ENCODE measurements around the gene DNAJC22.

Gene DNAJC22

GRCh38 chr12:49340095-49340870 lies 6.4 kb upstream of the DNAJC22 start:
- Histone ChIP-seq H2BK12ac (ENCODE audit: low read length) (no peak overlapping the region), H3K4me1 (ENCODE audit: control insufficient read depth in 2 of 2, insufficient read depth in 1 of 2, low read depth in 1 of 2, low read length in 2 of 2) (peaks cover 24 to 55% of the 10 kb centered on the region in 2 donors), H3K9me3 (replicated peaks in 1 of 2; ENCODE audit: control insufficient read depth in 2 of 2, insufficient read depth in 1 of 2, low read depth in 1 of 2, low read length in 2 of 2) (peaks cover 0 to 6% of the 10 kb centered on the region in 2 donors), H3K36me3 (replicated peaks in 1 of 2; ENCODE audit: control insufficient read depth in 2 of 2, insufficient read depth in 2 of 2, low read length in 2 of 2) (no peaks in the 10 kb centered on the region), H3K9ac (ENCODE audit: low read depth, low read length, poor library complexity) (no peak overlapping the region), H3K23ac (ENCODE audit: low read depth, low read length, poor library complexity) (no peak overlapping the region), H2BK5ac (ENCODE audit: low read length) (no peak overlapping the region), H2BK15ac (ENCODE audit: low read length) (no peak overlapping the region), H3K14ac (ENCODE audit: low read length) (no peak overlapping the region), H3K79me1 (ENCODE audit: low read depth, low read length) (no peaks in the 10 kb centered on the region), H3K4ac (ENCODE audit: low read length) (no peak overlapping the region), H3K27ac (replicated peaks; ENCODE audit: low read length) (no peak overlapping the region), H3K18ac (ENCODE audit: low read length) (no peak overlapping the region), H3K4me3 (ENCODE audit: low read length in 2 of 2) (no peak overlapping the region), H4K8ac (ENCODE audit: low read depth, low read length) (no peak overlapping the region), H2AK5ac (ENCODE audit: low read depth, low read length) (no peak overlapping the region), H3K4me2 (ENCODE audit: insufficient read depth, low read length, poor library complexity, severe bottlenecking) (no peak overlapping the region), H2AFZ (ENCODE audit: low read length) (peak overlapping the region; percentile 95), H4K91ac (ENCODE audit: low read depth, low read length, poor library complexity) (no peak overlapping the region), H3K27me3 (ENCODE audit: control insufficient read depth in 3 of 3, insufficient read depth in 3 of 3, low read depth in 1 of 3, low read length in 3 of 3) (peaks cover 23 to 95% (median 85%) of the 10 kb centered on the region in 3 experiments), H2BK120ac (ENCODE audit: low read depth, low read length) (no peak overlapping the region)
- DNase-seq (ENCODE audit: low spot score): no peak
- no CpG with 5 or more reads among the region's 6 CpGs for WGBS, 2 donors (ENCODE audit: extremely low coverage in 2 of 2, insufficient read length in 2 of 2, insufficient replicate concordance in 1 of 2)

DNA sequence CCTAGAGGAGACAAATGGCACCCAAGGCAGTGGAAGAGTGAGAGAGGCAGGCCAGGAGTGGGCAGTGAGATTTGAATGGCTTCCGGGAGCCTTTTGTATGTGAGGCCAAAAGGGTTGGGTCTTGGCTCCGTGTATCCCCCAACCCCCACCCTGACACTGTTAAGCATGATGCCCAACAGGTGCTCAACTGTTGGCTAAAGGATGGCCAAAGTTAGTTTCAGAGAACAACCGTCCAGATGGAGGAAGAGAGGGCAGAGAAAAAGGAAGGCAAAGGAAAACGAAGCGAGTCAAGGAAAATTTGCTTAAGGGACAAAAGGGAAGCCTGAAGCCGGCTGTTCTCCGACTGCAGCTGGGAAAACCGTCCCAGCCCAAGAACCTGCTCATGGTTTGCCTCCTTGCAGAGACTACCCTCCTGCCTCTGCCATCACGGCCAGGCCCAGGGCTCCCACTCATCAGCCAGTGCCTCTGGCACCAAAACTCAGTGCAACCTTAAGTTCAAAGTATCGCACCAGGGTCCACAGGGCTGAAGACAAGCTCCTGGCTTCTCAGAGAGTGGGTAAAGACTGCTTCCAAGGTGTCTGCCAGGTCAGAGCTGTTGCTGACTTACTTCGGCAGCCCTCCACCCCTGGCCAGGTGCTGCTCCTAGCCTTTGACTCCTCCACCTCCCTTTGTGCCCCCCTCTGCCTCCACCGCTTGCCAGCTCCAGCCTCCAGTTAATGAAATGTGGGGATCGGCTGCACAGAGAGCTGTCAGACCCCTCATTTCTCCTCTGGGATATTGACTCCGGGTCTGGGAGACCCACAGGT lies 5.5 kb upstream of the DNAJC22 start:
- Histone ChIP-seq H3K14ac (ENCODE audit: low read length) (no peak overlapping the region), H2BK5ac (ENCODE audit: low read length) (no peak overlapping the region), H2BK120ac (ENCODE audit: low read depth, low read length) (no peak overlapping the region), H4K8ac (ENCODE audit: low read depth, low read length) (no peak overlapping the region), H3K4me1 (ENCODE audit: control insufficient read depth in 2 of 2, insufficient read depth in 1 of 2, low read depth in 1 of 2, low read length in 2 of 2) (peaks cover 29 to 61% of the 10 kb centered on the region in 2 donors), H2AK5ac (ENCODE audit: low read depth, low read length) (peak overlapping the region; percentile 9), H3K4me2 (ENCODE audit: insufficient read depth, low read length, poor library complexity, severe bottlenecking) (peak overlapping the region; percentile 84), H3K27ac (replicated peaks; ENCODE audit: low read length) (no peak overlapping the region), H2BK12ac (ENCODE audit: low read length) (no peak overlapping the region), H3K36me3 (replicated peaks in 1 of 2; ENCODE audit: control insufficient read depth in 2 of 2, insufficient read depth in 2 of 2, low read length in 2 of 2) (no peaks in the 10 kb centered on the region), H3K4me3 (ENCODE audit: low read length in 2 of 2) (peak overlapping the region in 1 of 2 donors; percentile 56), H3K79me1 (ENCODE audit: low read depth, low read length) (no peaks in the 10 kb centered on the region), H3K27me3 (ENCODE audit: control insufficient read depth in 3 of 3, insufficient read depth in 3 of 3, low read depth in 1 of 3, low read length in 3 of 3) (peaks cover 22 to 95% (median 84%) of the 10 kb centered on the region in 3 experiments), H2AFZ (ENCODE audit: low read length) (peak overlapping the region; percentile 95), H3K18ac (ENCODE audit: low read length) (peak overlapping the region; percentile 95), H3K9ac (ENCODE audit: low read depth, low read length, poor library complexity) (no peak overlapping the region), H3K23ac (ENCODE audit: low read depth, low read length, poor library complexity) (no peak overlapping the region), H3K9me3 (replicated peaks in 1 of 2; ENCODE audit: control insufficient read depth in 2 of 2, insufficient read depth in 1 of 2, low read depth in 1 of 2, low read length in 2 of 2) (peaks cover 0 to 3% of the 10 kb centered on the region in 2 donors), H3K4ac (ENCODE audit: low read length) (no peak overlapping the region), H2BK15ac (ENCODE audit: low read length) (peak overlapping the region; percentile 47), H4K91ac (ENCODE audit: low read depth, low read length, poor library complexity) (no peak overlapping the region)
- no CpG with 5 or more reads among the region's 14 CpGs for WGBS, 2 donors (ENCODE audit: extremely low coverage in 2 of 2, insufficient read length in 2 of 2, insufficient replicate concordance in 1 of 2)
- no peak for DNase-seq (ENCODE audit: low spot score)

DNA sequence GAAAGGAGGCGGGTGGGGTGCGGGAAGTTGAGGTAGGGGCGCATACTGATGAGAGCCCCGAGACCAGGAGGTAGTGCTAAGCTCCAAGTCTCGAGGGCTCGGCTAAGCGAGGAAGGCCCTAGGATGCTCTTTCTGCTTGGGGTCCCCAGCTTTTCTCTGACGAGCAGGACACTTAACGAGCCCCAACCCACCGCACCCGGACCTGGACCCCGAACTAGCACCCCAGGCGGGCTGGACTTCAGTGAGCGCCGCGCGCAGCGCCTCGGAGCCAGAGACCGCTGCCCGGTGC lies 5.0 kb upstream of the DNAJC22 start:
- H3K23ac ChIP-seq (ENCODE audit: low read depth, low read length, poor library complexity): no peak overlapping the region
- H3K4me1 ChIP-seq (ENCODE audit: control insufficient read depth in 2 of 2, insufficient read depth in 1 of 2, low read depth in 1 of 2, low read length in 2 of 2): peaks cover 31 to 64% of the 10 kb centered on the region in 2 donors
- no peak for DNase-seq (ENCODE audit: low spot score)
- H3K9ac ChIP-seq (ENCODE audit: low read depth, low read length, poor library complexity): peak overlapping the region; percentile 79
- H3K27me3 ChIP-seq (ENCODE audit: control insufficient read depth in 3 of 3, insufficient read depth in 3 of 3, low read depth in 1 of 3, low read length in 3 of 3): peaks cover 17 to 95% (median 84%) of the 10 kb centered on the region in 3 experiments
- no peaks in the 10 kb centered on the region for H3K36me3 ChIP-seq (replicated peaks in 1 of 2; ENCODE audit: control insufficient read depth in 2 of 2, insufficient read depth in 2 of 2, low read length in 2 of 2)
- H3K14ac ChIP-seq (ENCODE audit: low read length): no peak overlapping the region
- H2BK120ac ChIP-seq (ENCODE audit: low read depth, low read length): peak overlapping the region; percentile 43
- peaks cover 0 to 3% of the 10 kb centered on the region in 2 donors for H3K9me3 ChIP-seq (replicated peaks in 1 of 2; ENCODE audit: control insufficient read depth in 2 of 2, insufficient read depth in 1 of 2, low read depth in 1 of 2, low read length in 2 of 2)
- peak overlapping the region; percentile 9 for H2AK5ac ChIP-seq (ENCODE audit: low read depth, low read length)
- no peaks in the 10 kb centered on the region for H3K79me1 ChIP-seq (ENCODE audit: low read depth, low read length)
- peak overlapping the region; percentile 56 to 73 for H3K4me3 ChIP-seq (ENCODE audit: low read length in 2 of 2)
- no peak overlapping the region for H3K4ac ChIP-seq (ENCODE audit: low read length)
- H3K4me2 ChIP-seq (ENCODE audit: insufficient read depth, low read length, poor library complexity, severe bottlenecking): peak overlapping the region; percentile 84
- H4K8ac ChIP-seq (ENCODE audit: low read depth, low read length): no peak overlapping the region
- peak overlapping the region; percentile 47 for H2BK15ac ChIP-seq (ENCODE audit: low read length)
- H2BK12ac ChIP-seq (ENCODE audit: low read length): no peak overlapping the region
- WGBS, 2 donors (ENCODE audit: extremely low coverage in 2 of 2, insufficient read length in 2 of 2, insufficient replicate concordance in 1 of 2): no CpG with 5 or more reads among the region's 21 CpGs
- H3K18ac ChIP-seq (ENCODE audit: low read length): peak overlapping the region; percentile 95
- H3K27ac ChIP-seq (replicated peaks; ENCODE audit: low read length): no peak overlapping the region
- peak overlapping the region; percentile 95 for H2AFZ ChIP-seq (ENCODE audit: low read length)
- no peak overlapping the region for H4K91ac ChIP-seq (ENCODE audit: low read depth, low read length, poor library complexity)
- H2BK5ac ChIP-seq (ENCODE audit: low read length): no peak overlapping the region

Measured in neuronal stem cell (in vitro differentiated cells).